NCI-H1105 (cell line): ENCODE results near the gene GUF1.

Source experiments
- DNase-seq: peaks from one replicate; lab custom pipeline; 2025; lab: John Stamatoyannopoulos, UW

Gene GUF1, protein sequence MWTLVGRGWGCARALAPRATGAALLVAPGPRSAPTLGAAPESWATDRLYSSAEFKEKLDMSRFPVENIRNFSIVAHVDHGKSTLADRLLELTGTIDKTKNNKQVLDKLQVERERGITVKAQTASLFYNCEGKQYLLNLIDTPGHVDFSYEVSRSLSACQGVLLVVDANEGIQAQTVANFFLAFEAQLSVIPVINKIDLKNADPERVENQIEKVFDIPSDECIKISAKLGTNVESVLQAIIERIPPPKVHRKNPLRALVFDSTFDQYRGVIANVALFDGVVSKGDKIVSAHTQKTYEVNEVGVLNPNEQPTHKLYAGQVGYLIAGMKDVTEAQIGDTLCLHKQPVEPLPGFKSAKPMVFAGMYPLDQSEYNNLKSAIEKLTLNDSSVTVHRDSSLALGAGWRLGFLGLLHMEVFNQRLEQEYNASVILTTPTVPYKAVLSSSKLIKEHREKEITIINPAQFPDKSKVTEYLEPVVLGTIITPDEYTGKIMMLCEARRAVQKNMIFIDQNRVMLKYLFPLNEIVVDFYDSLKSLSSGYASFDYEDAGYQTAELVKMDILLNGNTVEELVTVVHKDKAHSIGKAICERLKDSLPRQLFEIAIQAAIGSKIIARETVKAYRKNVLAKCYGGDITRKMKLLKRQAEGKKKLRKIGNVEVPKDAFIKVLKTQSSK

DNA sequence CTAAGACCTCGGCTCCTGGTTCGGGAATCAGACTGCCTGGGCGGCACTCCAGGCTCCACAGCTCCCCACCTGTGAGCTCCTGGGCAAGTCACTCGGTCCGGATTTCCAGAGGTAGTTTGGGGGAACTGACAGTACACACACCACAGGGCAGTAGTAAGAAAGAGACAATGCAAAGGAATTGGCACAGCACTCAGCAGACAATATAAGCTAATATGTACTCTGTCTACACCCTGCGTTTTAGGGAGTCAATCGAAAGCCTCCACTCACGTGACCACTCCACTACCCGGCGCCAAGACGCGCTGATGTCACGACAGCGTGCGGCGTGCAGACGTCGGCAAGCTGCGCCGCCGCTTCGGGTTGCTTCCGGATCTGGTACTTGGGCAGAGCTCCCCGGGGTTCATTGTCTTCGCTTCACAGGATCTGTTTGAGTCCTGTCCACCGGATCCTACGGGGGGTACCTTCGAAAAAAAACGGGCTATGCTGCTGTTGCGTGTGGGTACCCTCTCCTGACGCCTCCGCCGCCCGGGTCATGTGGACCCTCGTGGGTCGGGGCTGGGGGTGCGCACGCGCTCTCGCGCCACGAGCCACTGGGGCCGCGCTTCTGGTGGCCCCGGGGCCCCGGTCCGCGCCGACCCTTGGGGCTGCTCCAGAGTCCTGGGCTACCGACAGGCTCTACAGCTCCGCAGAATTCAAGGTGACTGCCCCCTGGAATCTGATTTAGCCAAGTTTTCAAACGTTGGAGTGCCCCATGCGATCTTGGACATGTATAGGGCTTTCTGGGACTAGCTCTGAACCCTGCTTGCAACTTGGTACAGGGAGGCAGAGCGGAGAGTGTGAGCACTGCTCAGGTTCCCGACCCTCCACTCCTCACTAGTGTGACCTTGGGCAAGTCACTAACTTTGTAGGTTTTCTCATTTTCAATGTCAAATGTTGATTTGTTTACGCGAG, at the start of gene GUF1:
Gene GUF1 (plus strand): TSS at position 327 of the 948 bp plus-strand sequence. CDS start 203 bp downstream, at position 530.
- DNase-seq, result peak; percentile 71

DNA sequence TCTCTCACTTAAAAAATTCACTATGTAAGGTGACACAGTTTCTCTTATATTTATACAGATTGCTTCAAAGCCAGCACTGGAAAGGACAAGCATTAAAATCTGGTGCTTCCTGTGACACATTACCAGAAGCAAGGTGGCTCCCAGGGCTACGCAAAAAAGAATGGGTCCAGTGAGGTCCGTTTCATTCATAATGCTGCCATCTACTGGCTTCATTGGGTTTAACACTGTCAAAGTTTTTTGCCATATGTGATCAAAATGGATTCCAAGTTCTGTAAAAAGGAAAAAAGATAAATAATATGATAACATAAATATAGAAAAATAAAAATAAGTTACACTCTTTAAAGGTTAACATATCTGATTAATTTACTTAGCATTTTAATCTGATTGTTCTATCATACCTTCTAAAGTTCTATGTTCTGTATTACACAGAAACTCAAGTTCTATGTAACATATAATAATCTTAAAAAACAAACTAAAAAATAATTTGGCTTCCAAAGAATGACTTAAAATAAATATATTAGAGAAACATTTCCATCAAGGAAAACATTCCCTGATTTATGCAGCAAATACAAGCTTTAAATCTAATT, 48.8 kb upstream of the GUF1 start:
- DNase-seq, result peak; percentile 29

DNA sequence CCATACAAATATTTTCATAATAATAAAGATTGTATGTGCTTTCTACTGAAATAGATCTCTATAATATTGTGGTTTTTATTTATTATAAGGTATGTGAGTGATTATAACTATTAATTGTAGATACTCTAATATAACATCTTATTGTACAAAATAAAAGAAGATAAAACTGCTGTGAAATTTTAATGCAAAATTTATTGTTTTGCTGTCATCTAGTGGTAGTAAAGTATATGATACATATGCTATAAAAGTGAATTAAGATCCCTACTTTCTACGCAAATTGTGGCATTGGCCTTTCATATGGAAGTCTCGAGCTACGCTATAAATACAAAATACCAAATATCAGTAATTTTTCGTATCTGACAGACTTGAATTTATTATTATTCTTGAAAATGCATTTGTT, 46.1 kb upstream of the GUF1 start:
- no peak for DNase-seq

DNA sequence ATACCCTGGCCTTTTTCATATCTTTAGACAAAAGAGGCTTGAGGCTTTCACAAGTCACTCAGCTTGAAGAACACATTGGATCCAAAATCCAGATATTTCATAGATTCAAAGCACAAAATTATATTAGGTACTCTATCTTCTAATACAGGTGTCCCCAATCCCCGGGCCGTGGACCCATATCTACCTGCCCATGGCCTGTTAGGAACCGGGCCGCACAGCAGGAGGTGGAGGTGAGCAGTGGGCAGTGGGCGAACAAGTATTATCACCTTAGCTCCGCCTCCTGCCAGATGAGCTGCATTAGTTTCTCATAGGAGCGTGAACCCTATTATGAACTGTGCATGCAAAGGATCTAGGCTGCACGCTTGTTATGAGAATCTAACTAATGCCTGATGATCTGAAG, 45.5 kb upstream of the GUF1 start:
- no peak for DNase-seq

DNA sequence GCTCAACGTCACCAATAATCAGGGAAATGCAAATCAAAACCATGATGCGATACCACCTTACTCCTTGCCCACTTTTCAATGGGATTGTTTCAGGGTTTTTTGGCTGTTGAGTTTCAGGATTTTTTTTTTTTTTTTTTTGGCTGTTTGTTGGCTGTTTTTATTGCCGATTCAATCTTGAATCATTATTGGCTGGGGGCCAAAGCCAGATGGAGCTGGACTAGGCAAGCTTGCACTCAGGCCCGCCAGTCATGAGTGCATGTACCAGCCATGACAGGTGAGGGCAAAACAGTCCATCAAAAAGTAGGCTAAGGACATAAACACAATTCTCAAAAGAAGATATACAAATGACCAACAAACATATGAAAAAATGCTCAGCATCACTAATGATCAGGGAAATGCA, 40.1 kb upstream of the GUF1 start:
- peak; percentile 19 for DNase-seq

DNA sequence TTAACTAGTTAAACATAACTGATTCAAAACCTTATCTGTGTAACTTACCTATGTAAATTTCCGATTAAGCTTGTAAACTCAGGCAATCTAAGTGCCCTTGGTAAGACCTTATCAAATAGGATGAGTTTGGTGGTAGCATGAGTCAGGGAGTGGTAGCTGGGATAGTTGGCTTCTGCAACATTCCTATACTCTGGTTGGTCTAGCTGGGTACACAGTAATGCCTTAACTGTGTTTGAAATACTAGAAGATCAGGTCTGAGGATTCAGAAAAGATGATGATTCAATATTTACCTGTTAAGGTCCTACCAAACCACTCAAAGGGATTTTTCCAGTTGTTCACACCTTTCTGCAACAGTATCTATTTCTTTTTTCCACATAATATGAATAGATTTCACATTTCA, 32.1 kb upstream of the GUF1 start:
- no peak for DNase-seq

DNA sequence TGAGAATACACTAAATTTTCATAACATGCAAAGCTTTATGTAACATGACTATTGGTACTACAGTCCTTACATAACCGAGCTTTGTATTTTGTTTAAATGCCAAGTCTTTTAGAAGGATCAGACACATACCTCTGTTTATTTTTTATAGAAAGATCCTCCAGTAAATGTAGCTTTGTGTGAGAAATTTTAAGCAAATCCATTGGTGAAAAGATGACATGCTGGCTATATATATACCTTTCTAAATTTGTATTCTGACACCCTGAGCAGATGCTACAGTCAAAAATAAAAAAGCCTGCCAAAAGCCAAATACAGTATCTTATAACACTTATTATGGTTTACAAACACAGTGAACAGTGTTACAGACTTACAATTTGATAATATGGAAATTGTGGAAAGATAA, 26.8 kb upstream of the GUF1 start, which contains the start of gene YIPF7:
Gene YIPF7 (minus strand): TSS at position 201 of the 400 bp plus-strand sequence. CDS start 1,525 bp downstream, outside the sequence.
- DNase-seq, result no peak

DNA sequence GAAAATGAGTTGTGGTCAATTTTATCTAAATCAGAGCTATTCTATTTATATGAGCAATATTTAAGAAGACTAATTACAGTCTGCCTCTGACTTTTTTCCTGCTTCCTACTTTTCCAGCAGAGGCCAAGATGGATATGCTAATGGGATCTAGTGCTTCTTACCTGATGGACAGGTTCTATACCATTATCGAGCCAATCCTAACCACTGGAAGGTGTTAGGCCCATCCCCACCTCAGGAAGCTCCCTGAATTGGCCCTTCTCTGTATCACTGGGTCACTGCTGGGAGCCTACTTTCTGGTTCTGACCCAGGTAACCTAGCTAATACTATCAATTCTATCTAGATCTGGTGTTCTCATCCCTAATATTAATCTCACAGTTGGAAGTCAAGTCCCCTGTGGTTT, 26.2 kb upstream of the GUF1 start:
- no peak for DNase-seq

DNA sequence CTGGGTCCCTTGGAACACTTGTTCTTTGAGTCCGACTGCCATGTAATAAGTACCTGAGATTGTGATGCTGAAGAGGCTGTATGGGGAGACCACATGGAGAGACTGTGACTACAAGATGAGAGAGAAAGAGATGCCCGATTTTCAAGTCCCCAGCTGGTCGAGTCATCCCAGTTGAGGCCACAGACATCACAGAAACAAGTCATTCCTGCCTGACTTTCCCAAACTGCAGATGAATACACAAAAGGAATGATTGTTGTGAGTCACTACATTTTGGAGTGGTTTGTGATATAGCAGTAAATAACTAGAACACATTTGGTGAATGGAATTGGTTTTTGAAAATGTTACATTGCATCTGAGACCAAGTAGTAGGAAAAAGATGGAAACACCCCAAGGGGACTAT, 17.8 kb upstream of the GUF1 start:
- DNase-seq, result no peak

DNA sequence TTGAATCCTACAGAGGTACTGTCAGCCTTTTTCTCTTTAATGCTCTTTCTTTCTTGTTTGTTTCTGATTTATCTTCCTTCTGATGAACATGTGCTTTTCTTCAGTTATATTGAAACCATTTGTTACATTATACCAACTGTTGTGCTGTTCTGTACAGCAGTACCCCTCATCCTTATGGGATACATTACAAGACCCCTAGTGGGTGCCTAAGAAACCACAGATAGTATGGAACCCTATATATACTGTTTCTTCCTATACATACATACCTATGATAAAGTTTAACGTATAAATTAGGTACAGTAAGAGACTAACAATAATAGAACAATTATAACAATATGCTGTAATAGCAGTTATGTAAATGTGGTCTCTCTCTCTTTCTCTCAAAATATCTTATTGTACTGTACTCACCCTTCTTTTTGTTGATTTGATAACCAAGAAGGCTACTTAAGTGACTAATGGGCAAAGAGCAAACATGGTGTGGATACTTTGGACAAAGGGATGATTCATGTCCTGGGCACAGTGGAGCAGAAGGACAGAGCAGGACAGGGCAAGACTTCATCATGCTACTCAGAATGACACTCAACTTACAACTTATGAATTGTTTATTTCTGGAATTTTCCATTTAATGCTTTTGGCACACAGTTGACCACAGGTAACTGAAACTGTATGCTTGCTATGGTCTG, 16.1 kb upstream of the GUF1 start:
- no peak for DNase-seq

DNA sequence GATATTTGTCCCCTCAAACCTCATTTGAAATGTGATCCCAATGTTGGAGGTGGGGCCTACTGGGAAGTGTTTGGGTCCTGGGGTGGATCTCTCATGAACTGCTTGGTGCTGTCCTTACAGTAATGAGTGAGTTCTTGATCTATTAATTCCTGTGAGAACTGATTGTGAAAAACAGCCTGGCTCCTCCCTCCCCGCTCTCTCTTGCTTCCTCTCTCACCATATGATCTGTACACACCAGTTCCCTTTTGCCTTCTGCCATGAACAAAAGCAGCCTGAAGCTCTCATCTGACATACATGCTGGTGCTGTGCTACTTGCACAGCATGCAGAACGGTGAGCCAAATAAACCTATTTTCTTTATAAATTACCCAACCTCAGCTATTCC, 15.6 kb upstream of the GUF1 start:
- DNase-seq, result no peak

DNA sequence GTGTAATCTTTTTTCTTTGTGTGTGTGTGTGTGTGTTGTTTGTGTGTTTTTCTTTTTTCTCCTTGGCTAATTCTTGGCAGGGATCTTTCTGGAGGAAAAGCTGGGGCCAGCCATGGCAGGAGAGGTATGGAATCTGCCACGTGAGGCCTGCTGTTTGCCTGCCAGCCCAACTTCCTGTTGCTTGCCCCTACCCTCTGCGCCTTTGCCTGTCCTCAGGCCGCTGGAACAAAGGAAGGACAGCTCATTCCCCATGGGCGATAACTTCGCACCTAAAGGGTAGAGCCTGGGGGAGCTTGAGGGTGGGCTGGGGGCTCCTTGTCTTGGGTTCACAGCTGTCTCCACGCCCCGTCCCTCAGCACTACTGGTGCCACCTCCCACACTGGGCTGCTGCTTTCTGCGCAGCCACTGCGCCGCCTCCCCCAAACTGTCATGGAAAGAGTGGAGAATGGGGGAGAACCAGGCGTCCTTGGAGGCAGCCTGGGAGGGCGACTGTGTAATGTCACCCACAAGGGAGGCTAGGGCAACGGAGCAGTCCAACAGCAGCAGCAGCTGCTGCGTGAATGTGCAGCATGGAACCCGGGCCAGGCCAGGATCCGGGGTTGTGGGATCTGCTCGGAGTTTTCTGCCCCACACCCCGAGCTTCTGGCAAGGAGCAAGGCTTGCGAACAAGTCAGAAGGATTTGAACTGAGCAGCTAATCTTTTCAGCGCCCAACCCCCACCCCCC, 14.5 kb upstream of the GUF1 start:
- no peak for DNase-seq

DNA sequence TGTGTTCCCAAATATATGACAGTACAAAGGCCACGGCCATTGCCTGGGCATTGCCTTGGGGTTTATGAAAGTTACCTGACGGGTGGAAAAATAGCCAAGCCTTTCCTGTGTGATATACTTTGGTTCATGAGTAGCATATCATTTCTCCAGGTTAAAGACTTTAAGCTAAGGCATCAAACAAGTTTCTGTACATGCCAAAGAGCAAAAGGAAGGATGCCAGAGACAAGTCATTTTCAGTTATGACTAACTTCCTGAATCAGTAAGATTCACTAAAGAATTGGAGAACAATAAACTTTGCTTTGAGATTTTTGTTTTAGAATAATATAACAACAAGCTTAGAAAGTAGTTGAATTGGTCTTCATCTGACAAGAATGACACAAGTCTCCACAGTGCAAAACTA, 9.7 kb upstream of the GUF1 start:
- no peak for DNase-seq

DNA sequence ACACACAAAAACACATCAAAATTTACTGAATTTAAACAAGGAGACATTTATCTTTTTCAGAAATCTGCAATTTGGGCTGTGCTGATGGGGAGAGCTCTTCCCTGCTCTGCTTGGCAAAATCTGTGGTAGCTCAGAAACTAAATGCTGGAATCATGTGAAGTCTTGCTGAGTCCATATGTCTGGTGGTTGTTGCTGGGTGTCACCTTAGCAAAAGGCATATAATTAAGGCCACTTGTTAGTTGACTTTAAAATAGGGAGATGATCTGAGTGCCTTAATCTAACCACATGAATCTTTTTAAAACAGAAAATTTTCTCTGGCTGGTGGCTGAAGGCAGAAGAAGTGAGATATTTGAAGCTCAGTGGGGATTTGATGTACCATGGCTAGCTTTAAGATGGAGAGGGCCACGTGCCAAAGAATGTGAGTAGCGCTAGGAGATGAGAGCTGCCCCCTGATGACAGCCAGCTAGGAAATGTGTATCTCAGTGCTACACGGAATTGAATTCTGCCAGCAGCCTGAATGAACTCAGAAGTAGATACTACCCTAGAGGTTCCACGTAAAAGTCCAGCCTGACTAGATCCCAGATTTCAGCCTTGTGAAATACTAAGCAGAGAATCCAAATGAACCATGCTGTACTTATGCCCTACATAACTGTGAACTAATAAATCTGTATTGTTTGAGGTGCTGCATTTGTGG, 7.6 kb upstream of the GUF1 start:
- DNase-seq, result no peak

DNA sequence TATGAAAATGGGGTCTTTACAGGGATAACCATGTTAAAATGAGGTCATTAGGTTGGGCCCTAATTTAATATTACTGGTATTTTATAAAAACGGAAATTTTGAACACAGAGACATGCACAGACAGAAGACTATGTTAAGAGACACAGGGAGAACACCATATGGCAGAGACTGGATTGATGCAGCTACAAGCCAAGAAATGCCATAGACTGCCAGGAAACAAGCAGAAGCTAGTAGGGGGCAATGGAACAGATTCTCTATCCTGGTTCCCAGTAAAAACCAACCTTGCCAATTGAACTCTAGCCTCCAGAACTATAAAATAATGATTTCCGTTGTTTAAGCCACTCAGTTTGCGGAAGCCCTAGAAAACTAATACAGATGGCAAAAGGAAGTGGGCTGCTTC, 6.6 kb upstream of the GUF1 start:
- no peak for DNase-seq

DNA sequence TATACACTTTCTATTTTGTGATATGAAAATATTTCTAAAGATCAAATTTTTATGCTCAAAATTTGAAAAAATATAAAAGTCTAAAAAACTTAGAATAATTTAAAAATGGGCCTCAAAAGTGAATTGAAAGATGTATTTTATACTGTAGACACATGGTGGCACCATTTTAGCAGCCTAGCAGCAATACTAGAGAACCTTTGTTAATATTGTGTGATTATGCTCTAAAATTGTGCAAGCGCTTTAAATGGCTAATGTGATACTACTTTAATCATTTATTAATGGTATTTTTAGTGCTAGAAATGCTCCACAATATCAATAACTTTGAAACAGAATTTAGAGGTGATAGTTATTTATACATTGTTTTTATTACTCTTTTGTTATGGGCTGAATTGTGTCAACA, 3.7 kb upstream of the GUF1 start:
- DNase-seq, result no peak

DNA sequence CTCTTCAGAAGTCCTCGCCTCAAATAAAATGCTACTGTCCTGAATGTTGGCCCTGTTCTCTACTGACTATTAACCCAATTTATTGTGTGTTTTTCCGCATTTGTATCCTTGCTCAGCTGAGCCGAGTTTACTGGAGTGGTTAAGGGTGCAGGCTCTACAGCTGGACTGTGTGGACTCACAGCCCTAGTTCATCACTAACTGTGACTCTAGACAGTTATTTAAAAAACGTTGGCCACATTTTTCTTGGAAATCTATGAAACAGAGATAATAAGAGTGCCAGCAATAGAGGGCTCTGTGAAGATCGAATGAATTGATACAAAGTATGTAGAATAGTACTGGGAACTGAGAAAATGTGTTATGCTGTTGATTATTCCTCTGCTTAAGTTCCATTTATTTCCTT, 2.9 kb upstream of the GUF1 start:
- no peak for DNase-seq

DNA sequence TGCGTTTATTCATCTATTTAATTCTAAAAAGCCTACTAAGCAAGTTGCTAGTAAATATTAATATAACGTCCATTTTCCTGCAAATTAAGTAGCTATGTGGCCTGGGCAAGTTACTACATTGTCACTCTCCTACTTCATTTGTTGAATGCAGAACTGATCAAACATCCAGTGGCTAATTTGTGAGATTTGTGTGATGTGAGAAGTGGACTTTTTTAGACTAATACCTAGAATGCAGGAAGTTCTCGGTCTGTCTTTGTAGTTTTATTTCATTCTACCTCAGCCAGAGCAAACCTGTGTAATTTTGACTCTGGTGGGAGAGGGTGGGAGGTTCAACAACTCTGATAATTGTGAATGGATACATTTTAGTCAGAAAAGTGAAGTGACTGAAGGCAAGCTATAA, 840 bp downstream of the GUF1 start:
- no peak for DNase-seq

DNA sequence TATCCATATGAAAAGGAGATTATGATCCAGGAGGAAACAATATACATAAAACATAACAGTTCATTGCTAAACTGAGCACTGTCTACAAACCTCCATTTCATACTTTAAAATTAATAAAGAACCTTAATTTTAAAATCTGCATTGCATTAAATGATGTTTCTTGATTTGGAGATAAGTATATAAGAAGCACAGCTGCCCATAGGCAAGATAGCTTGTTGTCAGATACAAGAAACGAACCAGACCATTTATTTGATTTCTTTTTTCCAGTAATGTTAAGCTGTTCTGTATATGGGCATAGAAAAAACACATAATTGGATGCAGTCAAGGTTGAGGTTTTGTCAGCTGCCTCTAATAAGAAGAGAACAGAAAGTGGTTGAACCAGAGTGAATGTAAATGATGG, 6.4 kb downstream of the GUF1 start:
- DNase-seq, result no peak

DNA sequence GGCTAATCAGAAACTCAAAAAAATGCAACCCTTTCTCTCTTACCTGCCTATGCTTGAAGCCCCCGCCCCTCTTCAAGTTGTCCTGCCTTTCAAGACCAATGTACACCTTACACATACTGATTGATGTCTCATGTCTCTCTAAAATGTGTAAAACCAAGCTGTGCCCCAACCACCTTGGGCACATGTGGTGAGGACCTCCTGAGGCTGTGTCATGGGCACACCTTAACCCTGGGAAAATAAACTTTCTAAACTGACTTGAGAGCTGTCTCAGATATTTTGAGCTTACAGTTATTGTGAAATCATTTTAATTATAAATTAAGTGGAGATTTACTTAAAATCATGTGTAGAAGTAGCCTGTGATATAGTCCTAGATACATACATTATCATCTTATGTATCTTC, 22.2 kb downstream of the GUF1 start:
- DNase-seq, result no peak
